Activated CD4-positive, alpha-beta T cell treated with anti-CD3 and anti-CD28 coated beads, Interleukin-2, Interleukin-4, amounts not matched to agents 100 ng/mL and 50 ng/mL, durations not matched to agents 16 hours and 8 hours (primary cell): ENCODE measurements around the gene FAS.

ENCODE experiments used
- DNase-seq: peaks from one replicate; pipeline ENCODE4 v3.0.0-alpha.2; 2020; ENCODE audit warnings: low spot score

FAS gene

GRCh38 chr10:89035461-89035860, 44.9 kb downstream of the FAS start:
- DNase-seq = no peak

- DNase-seq = no peak
Measured at GRCh38 chr10:89037096-89037495, 46.5 kb downstream of the FAS start.

DNA sequence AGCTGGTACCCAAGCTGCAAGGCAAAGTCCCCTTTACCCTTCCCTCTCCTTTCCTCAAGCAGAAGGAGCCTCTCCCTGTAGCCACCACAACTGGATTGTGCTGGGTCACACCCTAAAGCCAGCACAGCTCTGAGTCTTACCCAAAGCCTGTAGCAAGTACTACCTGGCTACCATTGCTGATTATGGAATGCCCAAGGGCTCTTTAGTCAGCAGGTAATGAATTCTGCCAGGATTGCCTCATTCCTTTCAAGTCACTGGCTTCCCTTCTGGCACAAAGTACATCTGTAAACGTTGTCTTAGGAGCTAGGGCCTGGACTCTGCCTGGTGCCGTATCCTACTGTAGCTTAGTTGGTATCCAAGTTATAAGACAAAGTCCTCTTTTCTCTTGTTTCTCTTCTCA, 52.0 kb downstream of the FAS start:
- no peak for DNase-seq

GRCh38 chr10:89043052-89043451, 52.5 kb downstream of the FAS start:
- DNase-seq = no peak

- DNase-seq = no peak
Measured at GRCh38 chr10:89047397-89047796, 56.8 kb downstream of the FAS start.

DNA sequence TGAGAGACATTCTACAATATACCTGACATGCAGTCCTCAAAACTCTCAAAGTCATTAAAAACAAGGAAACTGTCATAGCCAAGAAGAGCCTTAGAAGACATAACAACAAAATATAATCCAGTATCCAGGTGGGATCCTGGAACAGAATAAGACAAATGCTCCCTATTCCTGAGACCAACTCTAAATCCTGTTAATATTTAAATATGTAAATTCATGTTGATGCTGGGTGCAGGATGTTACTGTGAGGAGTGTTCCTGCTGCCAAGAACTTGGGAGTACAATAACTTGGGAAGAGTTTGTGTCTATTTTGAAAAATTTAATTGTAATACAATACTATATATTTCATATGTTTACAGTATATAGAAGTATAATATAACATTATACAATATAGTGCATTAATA, 61.0 kb downstream of the FAS start:
- no peak for DNase-seq

- DNase-seq = no peak
Measured at GRCh38 chr10:89053555-89053954, 63.0 kb downstream of the FAS start.

- DNase-seq = no peak
Measured at GRCh38 chr10:89055159-89055558, 64.6 kb downstream of the FAS start.

DNA sequence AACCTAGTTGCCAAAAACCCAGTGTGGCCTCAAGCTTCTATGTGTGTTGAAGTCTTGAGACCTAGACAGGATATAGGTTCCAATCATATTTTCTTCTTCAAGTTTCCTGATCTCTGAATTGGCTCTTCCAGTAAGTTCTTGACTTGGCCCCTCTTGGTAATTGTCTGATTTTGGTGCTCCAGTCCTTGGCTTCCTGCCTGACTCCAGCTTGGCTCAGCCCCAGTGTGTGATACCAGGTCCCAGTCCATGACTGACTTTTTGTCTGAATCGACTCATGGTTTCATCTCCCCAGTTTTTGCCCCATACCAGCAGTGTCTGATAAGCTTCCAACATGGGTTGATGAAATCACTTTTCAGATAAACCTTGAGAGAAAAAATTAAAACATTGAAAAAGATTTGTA, 72.3 kb downstream of the FAS start:
- no peak for DNase-seq

DNA sequence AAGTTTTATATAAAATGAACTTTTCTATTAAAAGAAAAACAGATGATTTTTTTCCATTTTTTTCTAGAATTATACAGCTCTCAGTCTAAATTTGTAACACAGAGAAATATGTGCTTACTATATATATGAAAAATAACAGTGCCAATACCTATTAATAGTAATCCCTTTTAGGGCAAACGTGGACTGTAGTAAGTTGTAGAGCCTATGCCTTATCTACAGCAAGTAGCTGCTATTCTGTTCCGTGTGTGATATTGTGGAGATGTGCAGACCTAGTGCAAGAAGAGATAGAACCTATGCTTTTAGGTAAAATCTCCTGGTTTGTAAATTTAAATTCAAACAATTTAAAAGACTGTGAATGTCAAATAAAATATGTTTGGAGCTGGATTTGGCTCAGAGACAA, 72.9 kb downstream of the FAS start:
- DNase-seq = no peak

GRCh38 chr10:89064748-89065147, 74.2 kb downstream of the FAS start:
- DNase-seq = no peak
